ENCODE measurements around the gene DPCD.

DNA sequence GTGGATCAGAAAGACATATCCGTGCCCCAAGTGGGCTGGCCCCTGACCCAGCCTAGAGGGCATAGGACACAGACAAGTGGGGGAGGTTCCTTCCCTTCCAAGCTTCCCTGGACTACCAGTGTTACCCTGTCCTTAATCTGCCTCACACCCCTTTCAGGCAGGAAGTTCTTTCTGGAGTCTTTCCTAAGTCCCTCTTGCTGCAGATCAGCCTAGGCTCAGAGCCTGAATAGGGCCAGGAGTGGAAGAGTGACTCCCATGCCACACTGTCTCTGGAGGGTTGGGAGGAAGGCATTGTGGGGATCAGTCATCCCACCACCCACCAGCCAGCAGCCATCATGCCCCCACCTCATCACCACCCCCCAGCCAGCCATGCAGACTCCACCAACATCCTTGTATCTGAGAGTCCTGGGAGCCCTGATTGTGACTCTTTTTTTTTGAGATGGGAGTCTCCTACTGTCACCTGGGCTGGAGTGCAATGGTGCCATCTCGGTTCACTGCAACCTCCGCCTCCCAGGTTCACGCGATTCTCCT is 22.7 kb upstream of the DPCD start:
- TF ChIP-seq POLR2A (IDR thresholded peaks at IDR 0.05; ENCODE audit: extremely low read depth, insufficient read length) = no peak
- TF ChIP-seq CTCF (IDR thresholded peaks at IDR 0.05; ENCODE audit: low read depth, low read length) = no peak
- no peak for TF ChIP-seq MYC (IDR thresholded peaks at IDR 0.05; ENCODE audit: low read depth, low read length)

Data from NB4 (cell line).